COR-L47 (cell line): ENCODE results near the gene ZNF10.

Experiments
- DNase-seq: peaks from one replicate; lab custom pipeline; 2025; lab: John Stamatoyannopoulos, UW

Gene ZNF10

DNA sequence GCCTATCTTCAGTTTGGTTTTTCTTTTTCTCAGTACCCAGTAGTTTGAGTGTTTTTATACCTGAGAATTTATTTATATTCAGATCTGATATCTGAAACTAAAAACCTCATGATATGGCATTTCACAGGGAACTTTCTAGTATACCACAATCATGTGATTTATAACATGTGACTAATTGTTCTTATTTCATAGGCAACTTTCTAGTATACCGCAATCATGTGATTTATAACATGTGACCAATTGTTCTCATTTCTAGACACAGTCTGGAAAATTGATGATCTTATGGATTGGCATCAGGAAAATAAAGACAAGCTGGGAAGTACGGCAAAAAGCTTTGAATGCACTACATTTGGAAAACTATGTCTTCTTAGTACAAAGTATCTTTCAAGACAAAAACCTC lies 71.5 kb downstream of the ZNF10 start:
- no peak for DNase-seq

DNA sequence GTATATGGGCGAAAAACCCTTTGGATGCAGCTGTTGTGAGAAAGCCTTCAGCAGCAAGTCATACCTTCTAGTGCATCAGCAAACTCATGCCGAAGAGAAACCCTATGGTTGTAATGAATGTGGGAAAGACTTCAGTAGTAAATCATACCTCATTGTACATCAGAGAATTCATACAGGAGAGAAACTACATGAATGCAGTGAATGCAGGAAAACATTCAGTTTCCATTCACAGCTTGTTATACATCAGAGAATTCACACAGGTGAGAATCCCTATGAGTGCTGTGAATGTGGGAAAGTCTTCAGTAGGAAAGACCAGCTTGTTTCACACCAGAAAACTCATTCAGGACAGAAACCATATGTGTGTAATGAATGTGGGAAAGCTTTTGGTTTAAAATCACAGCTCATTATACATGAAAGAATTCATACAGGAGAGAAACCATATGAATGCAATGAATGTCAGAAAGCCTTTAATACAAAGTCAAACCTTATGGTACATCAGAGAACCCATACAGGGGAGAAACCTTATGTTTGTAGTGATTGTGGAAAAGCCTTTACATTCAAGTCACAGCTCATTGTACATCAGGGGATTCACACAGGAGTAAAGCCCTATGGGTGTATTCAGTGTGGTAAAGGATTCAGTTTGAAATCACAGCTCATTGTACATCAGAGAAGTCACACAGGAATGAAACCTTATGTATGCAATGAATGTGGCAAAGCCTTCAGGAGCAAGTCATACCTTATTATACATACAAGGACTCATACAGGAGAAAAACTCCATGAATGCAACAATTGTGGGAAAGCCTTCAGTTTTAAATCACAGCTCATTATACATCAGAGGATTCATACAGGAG lies 72.3 kb downstream of the ZNF10 start:
- DNase-seq: no peak

DNA sequence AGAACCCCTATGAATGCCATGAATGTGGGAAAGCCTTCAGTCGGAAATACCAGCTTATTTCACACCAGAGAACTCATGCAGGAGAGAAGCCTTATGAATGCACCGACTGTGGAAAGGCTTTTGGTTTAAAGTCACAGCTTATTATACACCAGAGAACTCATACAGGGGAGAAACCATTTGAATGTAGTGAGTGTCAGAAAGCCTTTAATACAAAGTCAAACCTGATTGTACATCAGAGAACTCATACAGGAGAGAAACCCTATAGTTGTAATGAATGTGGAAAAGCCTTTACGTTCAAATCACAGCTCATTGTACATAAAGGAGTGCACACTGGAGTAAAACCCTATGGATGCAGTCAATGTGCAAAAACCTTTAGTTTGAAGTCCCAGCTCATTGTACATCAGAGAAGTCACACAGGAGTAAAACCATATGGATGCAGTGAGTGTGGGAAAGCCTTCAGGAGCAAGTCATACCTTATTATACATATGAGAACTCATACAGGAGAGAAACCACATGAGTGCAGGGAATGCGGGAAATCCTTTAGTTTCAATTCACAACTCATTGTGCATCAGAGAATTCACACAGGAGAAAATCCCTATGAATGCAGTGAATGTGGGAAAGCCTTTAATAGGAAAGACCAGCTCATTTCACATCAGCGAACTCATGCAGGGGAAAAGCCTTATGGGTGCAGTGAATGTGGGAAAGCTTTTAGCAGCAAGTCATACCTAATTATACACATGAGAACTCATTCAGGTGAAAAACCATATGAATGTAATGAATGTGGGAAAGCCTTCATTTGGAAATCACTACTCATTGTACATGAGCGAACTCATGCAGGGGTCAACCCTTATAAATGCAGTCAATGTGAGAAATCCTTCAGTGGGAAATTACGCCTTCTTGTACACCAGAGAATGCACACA lies 73.2 kb downstream of the ZNF10 start:
- DNase-seq: no peak

DNA sequence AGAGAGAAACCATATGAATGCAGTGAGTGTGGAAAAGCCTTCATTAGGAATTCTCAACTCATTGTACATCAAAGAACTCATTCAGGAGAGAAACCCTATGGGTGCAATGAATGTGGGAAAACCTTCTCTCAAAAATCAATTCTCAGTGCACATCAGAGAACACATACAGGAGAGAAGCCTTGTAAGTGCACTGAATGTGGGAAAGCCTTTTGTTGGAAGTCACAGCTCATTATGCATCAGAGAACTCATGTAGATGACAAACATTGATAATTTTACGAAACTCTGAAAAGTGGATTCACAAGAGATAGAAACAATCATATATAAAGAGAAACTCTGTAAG lies 73.8 kb downstream of the ZNF10 start:
- no peak for DNase-seq

DNA sequence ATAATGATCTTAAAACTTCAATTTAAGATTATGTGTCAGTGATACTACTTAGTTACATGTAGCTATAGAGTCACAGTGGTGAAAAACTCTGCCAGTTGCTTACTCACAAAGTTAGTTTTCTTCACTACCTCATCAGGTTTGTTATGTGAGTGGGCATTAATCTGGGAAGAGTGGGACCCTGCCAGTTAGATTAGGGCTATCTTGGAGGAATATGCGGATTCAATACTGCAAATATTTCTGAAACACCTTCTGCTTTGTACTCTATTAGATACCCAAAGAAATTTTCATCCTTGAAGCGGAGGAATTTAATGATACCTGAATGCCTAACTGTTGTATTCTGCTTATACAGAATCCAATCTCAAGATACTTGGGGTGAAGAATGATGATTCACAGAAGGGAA lies 76.0 kb downstream of the ZNF10 start:
- no peak for DNase-seq
